Activated B cell treated with CpG ODN at 0.5 μM for 24 hours (primary cell): ENCODE measurements around the gene TBCA. TPM values are rescaled to one million over a fixed set of nuclear protein-coding genes. Genes with fewer than 3 reads are reported as not detected.

Experiments
- ATAC-seq: fragments of 200-7000 bp; cut with Tn5 transposase; one replicate; pipeline ENCODE4 v1.10.0; 2021; ENCODE audit warnings: low read depth, mild to moderate bottlenecking, moderate library complexity
- CTCF ChIA-PET: fragments of 350-600 bp; sonication (Branson Sonifier 250); formaldehyde crosslinking; loops from one replicate; lab custom pipeline; 2021; ENCODE audit warnings: antibody characterized with exemption; lab: Charles Lee
- POLR2A ChIA-PET: fragments of 350-600 bp; sonication (Branson Sonifier 250); formaldehyde crosslinking; loops from one replicate; lab custom pipeline; 2021; ENCODE audit warnings: antibody characterized with exemption; lab: Charles Lee
- DNase-seq: peaks from one replicate; pipeline ENCODE4 v3.0.0; 2022
- H3K27ac Mint-ChIP-seq: one replicate; pipeline ENCODE4 v1.8.0; 2020; ENCODE audit warnings: mixed read lengths
- H3K27me3 Mint-ChIP-seq: one replicate; pipeline ENCODE4 v1.8.0; 2021; ENCODE audit warnings: mixed read lengths
- H3K36me3 Mint-ChIP-seq: one replicate; pipeline ENCODE4 v1.8.0; 2021; ENCODE audit warnings: low read depth, mixed read lengths
- H3K4me1 Mint-ChIP-seq: one replicate; pipeline ENCODE4 v1.8.0; 2021; ENCODE audit warnings: mixed read lengths
- H3K4me3 Mint-ChIP-seq: one replicate; pipeline ENCODE4 v1.8.0; 2020; ENCODE audit warnings: mild to moderate bottlenecking, mixed read lengths
- H3K9me3 Mint-ChIP-seq: one replicate; pipeline ENCODE4 v1.8.0; 2020; ENCODE audit warnings: mixed read lengths
- CTCF ChIP-seq: fragments of 200-600 bp; IDR thresholded peaks from one replicate; pipeline ENCODE4 v1.8.0; 2022; ENCODE audit warnings: antibody characterized with exemption, mild to moderate bottlenecking
- intact Hi-C: fragments of 100-400 bp; cut with micrococcal nuclease; formaldehyde crosslinking; loops from one replicate; pipeline ENCODE4 v1.15.1; 2024
- total RNA-seq: library from RNA; stranded (reverse); gene quantifications from 2 replicates; pipeline ENCODE4 v1.2.3, GENCODE V29; 2022

TBCA gene
- total RNA-seq, 1 donor from 2014 or later = 113 TPM

- no peak for TF ChIP-seq CTCF
- Mint-ChIP-seq H3K27ac (peak overlapping the region; percentile 93), H3K9me3 (no peaks in the 10 kb centered on the region), H3K4me1 (peaks cover 49% of the 10 kb centered on the region), H3K36me3 (peaks cover 27% of the 10 kb centered on the region), H3K4me3 (peak overlapping the region; percentile 95), H3K27me3 (no peaks in the 10 kb centered on the region)
- intact Hi-C loops = loop anchor here (1.0 to 10.0 kb wide), 6 partner anchors 145 to 1370 kb away; partner anchors contain the start of genes AGGF1 and IQGAP2
- no peak for DNase-seq
- CTCF ChIA-PET = no interaction called here
- ATAC-seq = no peak
- POLR2A ChIA-PET = no interaction called here
Measured at GRCh38 chr5:77774981-77775789, 954 bp downstream of the TBCA start.

- intact Hi-C loops = loop anchor here (10.0 kb wide), 2 partner anchors 739 to 1369 kb away; partner anchors contain the start of genes AGGF1 and IQGAP2
- Mint-ChIP-seq H3K9me3 (no peaks in the 10 kb centered on the region), H3K27me3 (no peaks in the 10 kb centered on the region), H3K36me3 (peaks cover 31% of the 10 kb centered on the region), H3K4me1 (peaks cover 53% of the 10 kb centered on the region), H3K4me3 (peak overlapping the region; percentile 5), H3K27ac (no peak overlapping the region)
- DNase-seq (no peak), ATAC-seq (no peak)
- POLR2A ChIA-PET = no interaction called here
- CTCF ChIA-PET = no interaction called here
- TF ChIP-seq CTCF = no peak
Measured at GRCh38 chr5:77773734-77774280, 2.3 kb downstream of the TBCA start.

- CTCF ChIA-PET = no interaction called here
- POLR2A ChIA-PET = no interaction called here
- peaks cover 54% of the 10 kb centered on the region for H3K4me1 Mint-ChIP-seq
- no peak for ATAC-seq
- intact Hi-C loops = loop anchor here (10.0 kb wide), 2 partner anchors 738 to 1368 kb away; partner anchors contain the start of genes AGGF1 and IQGAP2
- no peak overlapping the region for H3K27ac Mint-ChIP-seq
- TF ChIP-seq CTCF = no peak
- peaks cover 36% of the 10 kb centered on the region for H3K36me3 Mint-ChIP-seq
- H3K9me3 Mint-ChIP-seq = no peaks in the 10 kb centered on the region
- no peaks in the 10 kb centered on the region for H3K27me3 Mint-ChIP-seq
- DNase-seq = no peak
- no peak overlapping the region for H3K4me3 Mint-ChIP-seq
Measured at GRCh38 chr5:77772729-77773128, 3.4 kb downstream of the TBCA start.

GRCh38 chr5:77771452-77771851 is 4.7 kb downstream of the TBCA start:
- no peaks in the 10 kb centered on the region for H3K27me3 Mint-ChIP-seq
- CTCF ChIA-PET = no interaction called here
- H3K4me3 Mint-ChIP-seq = no peak overlapping the region
- H3K9me3 Mint-ChIP-seq = no peaks in the 10 kb centered on the region
- intact Hi-C loops = loop anchor here (10.0 kb wide), 2 partner anchors 737 to 1367 kb away; partner anchors contain the start of genes AGGF1 and IQGAP2
- ATAC-seq (no peak), DNase-seq (no peak)
- POLR2A ChIA-PET = no interaction called here
- peaks cover 55% of the 10 kb centered on the region for H3K4me1 Mint-ChIP-seq
- no peak for TF ChIP-seq CTCF
- no peak overlapping the region for H3K27ac Mint-ChIP-seq
- peaks cover 45% of the 10 kb centered on the region for H3K36me3 Mint-ChIP-seq
